ENCODE results near the gene CELF4. TPM values are rescaled to one million over a fixed set of nuclear protein-coding genes. Genes with fewer than 3 reads are reported as not detected.

CELF4 gene
- polyA plus RNA-seq, 1 donor (not counting 4 experiments of a cell fraction or from before 2014, with no cell fraction given): not detected

DNA sequence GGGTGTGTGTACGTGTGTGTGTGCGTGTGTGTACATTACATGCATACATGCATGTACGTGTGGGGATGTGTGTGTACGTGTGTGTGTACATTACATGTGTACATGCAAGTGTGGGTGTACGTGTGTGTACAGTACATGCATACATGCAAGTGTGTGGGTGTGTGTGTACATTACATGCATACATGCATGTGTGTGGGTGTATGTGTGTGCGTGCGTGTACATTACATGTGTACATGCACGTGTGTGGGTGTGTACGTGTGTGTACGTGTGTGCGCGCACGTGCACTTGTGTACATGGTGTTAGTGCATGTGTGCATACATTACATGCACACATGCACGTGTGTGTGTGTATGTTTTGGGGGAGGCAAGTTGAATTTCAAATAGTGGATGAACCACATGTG, 300.6 kb downstream of the CELF4 start:
- dilution Hi-C loops (cut with MboI; ENCODE audit: extremely low pct_ligation_motif_present, low sequenced_read_pairs): no loop called here
- FAIRE-seq: no peak
- TF ChIP-seq CTCF (optimal IDR thresholded peaks at IDR 0.05 in 1 of 3, IDR thresholded peaks at IDR 0.05 in 1 of 3, conservative IDR thresholded peaks at IDR 0.05 in 1 of 3; ENCODE audit: extremely low read depth in 1 of 3, insufficient read depth in 2 of 3, low read length in 3 of 3): no peak
- no peak for TF ChIP-seq EZH2 (IDR thresholded peaks at IDR 0.05; ENCODE audit: low read length)

GRCh38 chr18:37261988-37262387, 303.6 kb downstream of the CELF4 start:
- Histone ChIP-seq H3K9ac (ENCODE audit: control insufficient read depth, extremely low read depth, insufficient read depth, low read length) (no peak overlapping the region), H2AFZ (ENCODE audit: control insufficient read depth, low read length) (no peak overlapping the region), H3K27me3 (ENCODE audit: control insufficient read depth, extremely low read depth, insufficient read depth, low read length) (peaks cover 26% of the 10 kb centered on the region), H3K79me2 (ENCODE audit: control insufficient read depth, insufficient read depth, low read length) (no peaks in the 10 kb centered on the region), H3K4me2 (ENCODE audit: control insufficient read depth, extremely low read depth, insufficient read depth, low read depth, low read length) (no peak overlapping the region), H4K20me1 (ENCODE audit: control insufficient read depth, extremely low read depth, insufficient read depth, low read length) (no peaks in the 10 kb centered on the region), H3K27ac (ENCODE audit: control insufficient read depth, insufficient read depth, low read length) (no peak overlapping the region), H3K9me1 (ENCODE audit: control insufficient read depth, extremely low read depth, insufficient read depth, low read length) (no peaks in the 10 kb centered on the region), H3K9me3 (ENCODE audit: control insufficient read depth, low read depth, low read length) (no peaks in the 10 kb centered on the region), H3K4me1 (ENCODE audit: control insufficient read depth, extremely low read depth, insufficient read depth, low read length) (no peaks in the 10 kb centered on the region), H3K4me3 (ENCODE audit: control insufficient read depth in 2 of 3, extremely low read depth in 1 of 3, insufficient read depth in 2 of 3, low read depth in 1 of 3, low read length in 3 of 3) (no peak overlapping the region), H3K36me3 (ENCODE audit: control insufficient read depth in 2 of 2, extremely low read depth in 1 of 2, insufficient read depth in 2 of 2, low read length in 2 of 2) (no peaks in the 10 kb centered on the region)
- dilution Hi-C loops (cut with MboI; ENCODE audit: extremely low pct_ligation_motif_present, low sequenced_read_pairs): no loop called here
- FAIRE-seq (no peak), DNase-seq (ENCODE audit: low read depth, low spot score) (no peak)
- no peak for TF ChIP-seq EZH2 (IDR thresholded peaks at IDR 0.05; ENCODE audit: low read length)
- TF ChIP-seq CTCF (optimal IDR thresholded peaks at IDR 0.05 in 1 of 3, IDR thresholded peaks at IDR 0.05 in 1 of 3, conservative IDR thresholded peaks at IDR 0.05 in 1 of 3; ENCODE audit: extremely low read depth in 1 of 3, insufficient read depth in 2 of 3, low read length in 3 of 3): no peak

More for the DNA sequence above, 300.6 kb downstream of the CELF4 start:
- Histone ChIP-seq H3K27ac (ENCODE audit: control insufficient read depth, insufficient read depth, low read length) (no peak overlapping the region), H3K36me3 (ENCODE audit: control insufficient read depth in 2 of 2, extremely low read depth in 1 of 2, insufficient read depth in 2 of 2, low read length in 2 of 2) (no peaks in the 10 kb centered on the region), H3K9ac (ENCODE audit: control insufficient read depth, extremely low read depth, insufficient read depth, low read length) (no peak overlapping the region), H3K4me1 (ENCODE audit: control insufficient read depth, extremely low read depth, insufficient read depth, low read length) (no peaks in the 10 kb centered on the region), H3K79me2 (ENCODE audit: control insufficient read depth, insufficient read depth, low read length) (no peaks in the 10 kb centered on the region), H3K4me3 (ENCODE audit: control insufficient read depth in 2 of 3, extremely low read depth in 1 of 3, insufficient read depth in 2 of 3, low read depth in 1 of 3, low read length in 3 of 3) (no peak overlapping the region), H2AFZ (ENCODE audit: control insufficient read depth, low read length) (no peak overlapping the region), H3K9me3 (ENCODE audit: control insufficient read depth, low read depth, low read length) (no peaks in the 10 kb centered on the region), H3K4me2 (ENCODE audit: control insufficient read depth, extremely low read depth, insufficient read depth, low read depth, low read length) (no peak overlapping the region), H4K20me1 (ENCODE audit: control insufficient read depth, extremely low read depth, insufficient read depth, low read length) (no peaks in the 10 kb centered on the region), H3K9me1 (ENCODE audit: control insufficient read depth, extremely low read depth, insufficient read depth, low read length) (no peaks in the 10 kb centered on the region), H3K27me3 (ENCODE audit: control insufficient read depth, extremely low read depth, insufficient read depth, low read length) (peaks cover 4% of the 10 kb centered on the region)
- no peak for DNase-seq (ENCODE audit: low read depth, low spot score)

Data from keratinocyte (primary cell).